ENCODE results near the gene GGA3.
"Not testable (repeated sequence)": the region's sequence is repeated elsewhere in the genome, so short reads cannot be mapped to it uniquely, and the experiment has no call there.

The GGA3 gene

DNA sequence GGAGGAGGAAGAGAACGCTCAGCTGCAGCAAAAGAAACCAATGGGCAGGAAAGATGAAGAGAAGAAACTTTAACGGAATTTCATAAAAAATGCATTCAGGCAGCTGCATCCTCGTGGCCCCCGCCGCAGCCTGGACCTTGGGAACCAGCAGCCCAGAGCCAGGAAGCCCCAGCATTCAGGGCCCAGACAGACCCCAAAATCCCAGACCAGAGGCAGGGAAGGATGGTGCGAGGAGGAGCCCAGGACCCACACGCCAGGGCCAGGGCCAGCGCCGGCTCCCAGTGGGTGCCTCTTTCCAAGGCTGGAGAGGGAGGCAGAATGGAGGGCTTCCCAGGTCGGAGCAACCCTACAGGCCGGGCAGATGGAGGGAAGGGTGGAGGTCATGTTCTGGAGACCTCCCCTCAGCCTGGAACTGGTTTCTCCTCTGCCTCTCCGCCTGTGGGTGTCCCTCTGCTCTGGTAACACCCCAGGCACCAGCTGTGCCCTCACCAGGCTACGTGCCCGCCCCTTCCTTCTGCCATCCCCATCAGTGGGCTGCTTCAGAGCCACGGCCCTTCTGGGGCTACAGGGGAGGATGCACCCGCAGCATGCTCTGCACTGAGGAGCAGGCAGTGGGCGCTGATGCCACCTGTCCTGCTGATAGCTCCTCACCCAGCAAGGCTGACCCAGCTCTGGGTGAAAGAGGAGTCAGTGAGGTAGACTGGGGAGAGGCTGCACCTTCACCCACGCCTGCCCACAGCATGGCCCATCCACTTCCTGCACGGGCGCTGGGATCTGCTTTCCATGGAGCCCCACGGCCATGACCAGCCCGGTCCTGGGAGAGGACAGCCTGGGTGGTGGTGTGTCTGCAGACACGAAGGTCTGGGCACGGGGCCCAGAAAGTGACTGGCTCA is 10.8 kb upstream of the GGA3 start:
- DNase-seq = peak in 1 of 5 donors; percentile 35

DNA sequence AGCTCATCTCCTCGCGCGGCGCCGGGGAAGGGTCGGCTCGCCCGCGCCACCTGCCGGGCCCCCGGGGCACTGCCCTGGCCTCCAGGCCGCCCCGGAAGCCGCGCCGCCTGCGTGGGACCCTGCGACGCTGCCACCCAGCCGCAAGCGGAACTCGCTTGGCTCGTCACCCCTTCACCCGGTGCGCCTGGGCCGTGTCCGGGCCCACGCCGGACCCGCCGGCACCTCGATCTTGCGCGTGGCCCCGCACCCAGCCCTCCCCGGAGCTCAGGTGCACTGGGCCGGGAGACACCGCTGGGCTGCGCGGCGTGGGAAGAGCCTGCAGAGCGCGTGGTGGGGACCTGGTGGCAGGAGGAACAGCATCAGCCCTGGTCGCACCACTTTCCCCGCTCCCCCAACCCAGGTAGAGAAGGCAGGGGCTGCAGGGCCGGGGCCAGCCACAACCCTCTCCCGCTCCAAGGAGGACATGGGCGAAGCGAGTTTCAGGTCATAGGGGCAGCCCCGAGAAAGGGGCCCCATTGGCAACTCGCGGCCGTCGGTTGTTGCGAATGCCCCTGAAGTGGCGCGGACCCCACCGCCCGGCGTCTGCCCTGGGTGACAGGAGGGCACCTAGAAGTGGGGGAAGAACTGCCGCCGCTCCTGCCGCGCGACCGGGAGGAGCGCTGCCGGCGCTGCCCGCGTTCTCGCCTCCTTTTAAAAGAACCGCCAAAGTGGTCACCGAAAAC is 10.0 kb upstream of the GGA3 start:
- peak; percentile 74 to 88 (median 81) for DNase-seq

DNA sequence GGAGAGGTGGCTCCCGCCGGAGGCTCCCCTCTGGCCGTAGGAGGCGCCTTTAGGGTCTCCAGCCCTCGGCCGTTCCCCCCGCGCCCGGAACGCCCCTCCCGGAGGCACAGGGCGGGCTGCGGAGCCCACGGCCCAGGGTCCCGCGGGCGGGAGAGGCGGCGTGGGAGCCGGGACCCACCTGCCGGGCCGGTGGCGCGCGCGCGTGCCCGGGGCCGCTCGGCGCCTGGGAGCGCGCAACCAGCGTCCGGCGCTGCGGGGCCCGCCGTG is 9.5 kb upstream of the GGA3 start, which contains the start of gene MIF4GD:
Gene MIF4GD (minus strand): TSS at position 266 of the 267 bp plus-strand sequence. CDS start 1,036 bp downstream, outside the sequence.
- DNase-seq = no peak

DNA sequence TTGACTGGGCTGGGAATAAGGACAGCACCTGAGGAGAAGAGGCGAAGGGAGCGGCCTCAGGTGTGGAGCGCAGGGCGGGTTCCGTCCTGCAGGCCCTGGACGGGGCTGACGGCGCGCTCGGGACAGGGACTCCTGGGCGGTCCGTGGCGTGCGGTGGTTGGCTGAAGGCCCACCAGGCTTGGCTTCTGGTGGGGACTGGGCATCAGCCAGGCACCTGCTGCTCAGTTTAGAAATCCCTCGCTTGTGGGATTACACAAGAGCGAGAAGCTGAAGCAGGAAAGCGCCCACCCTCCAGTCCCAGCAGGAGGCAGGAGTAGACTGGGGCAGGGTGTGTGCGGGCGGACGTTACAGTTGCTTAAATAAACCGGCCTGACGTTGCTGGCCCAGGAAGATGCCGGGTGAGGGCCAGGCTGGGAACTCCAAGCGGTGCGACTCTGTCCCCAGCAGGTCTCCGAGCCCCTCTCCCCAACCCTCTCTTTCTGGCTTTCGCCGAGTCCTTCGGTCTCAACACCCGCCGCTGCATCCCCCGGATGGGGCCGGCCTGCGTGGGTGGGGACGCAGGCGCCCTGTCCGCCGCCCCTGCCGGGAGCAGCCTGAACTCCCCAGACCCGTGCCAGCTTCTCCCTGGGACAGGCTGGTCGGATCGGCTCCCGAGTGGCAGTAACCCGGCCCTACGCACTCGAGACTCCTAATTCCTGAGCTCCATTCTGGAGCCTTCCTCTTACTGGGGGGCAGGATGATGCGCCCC is 9.0 kb upstream of the GGA3 start:
- DNase-seq = peak in 4 of 5 donors; percentile 25 to 70 (median 33)

DNA sequence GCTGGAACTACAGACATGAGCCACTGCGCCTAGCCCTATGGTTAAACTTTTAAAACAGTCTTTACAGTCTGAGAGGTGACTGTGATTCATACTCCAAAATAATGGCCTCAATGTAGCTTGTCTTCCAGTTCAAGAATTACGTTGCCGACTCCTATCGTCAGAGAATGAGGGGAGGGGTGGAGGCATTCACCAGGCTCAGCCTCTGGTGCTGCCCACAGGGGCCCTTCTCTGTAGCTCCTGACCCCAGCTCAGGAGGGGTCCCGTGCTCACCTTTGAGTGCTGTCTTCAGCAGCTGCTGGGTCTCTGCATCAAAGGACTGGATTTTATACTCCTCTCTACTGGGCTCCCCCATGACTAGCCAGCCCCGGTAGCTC is 8.4 kb upstream of the GGA3 start:
- DNase-seq = no peak

DNA sequence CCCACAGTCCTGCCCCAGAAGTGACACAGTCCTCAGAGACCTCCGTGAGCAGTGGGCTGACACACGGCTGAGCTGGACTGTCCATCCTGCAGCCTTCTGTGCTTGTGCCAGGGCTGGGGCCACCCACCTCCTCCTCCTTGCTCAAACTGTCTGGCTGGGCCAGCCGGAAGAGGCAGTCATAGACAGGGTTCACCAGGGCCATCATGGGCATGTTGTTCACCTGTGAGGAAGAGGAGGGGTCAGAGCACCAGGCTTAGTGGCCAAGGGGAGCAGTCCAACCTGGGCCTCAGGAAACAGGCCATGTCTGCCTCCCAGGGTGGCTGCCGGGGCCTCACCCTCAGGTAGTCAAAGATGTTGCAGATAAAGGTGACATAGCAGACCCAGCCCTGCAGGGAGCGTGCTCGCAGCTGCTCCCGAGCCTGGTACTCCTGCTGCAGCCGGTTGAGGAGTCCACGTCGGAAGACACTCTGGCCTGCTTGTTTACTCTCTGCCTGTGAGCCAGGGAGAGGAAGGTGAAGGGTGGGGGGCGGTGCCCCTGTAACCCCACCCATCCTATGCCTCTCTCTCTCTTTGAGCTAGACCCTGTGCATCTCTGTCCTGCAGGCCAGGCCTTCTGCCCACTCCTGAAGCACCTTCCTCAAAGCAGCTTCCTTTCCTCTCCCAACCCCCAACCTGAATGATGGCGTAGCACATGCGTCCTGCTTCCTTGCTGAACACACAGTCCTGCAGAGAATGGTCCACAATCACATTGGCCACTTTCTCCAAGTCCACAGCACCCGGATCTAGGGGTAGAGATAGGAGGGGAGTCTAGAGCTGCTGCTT is 6.2 kb upstream of the GGA3 start:
- DNase-seq = no peak

DNA sequence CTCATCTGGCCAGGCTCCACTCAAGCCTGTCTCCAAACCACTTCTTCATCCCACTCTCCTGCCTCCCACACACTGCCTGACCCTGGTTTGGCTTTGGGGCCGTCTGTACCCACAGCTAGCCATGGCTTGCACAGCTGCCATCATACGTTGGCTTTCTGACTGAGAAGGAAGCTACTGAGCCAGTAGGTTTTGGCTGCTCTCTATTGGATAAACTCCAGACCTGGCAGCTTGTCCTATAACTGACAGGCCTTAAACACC is 5.7 kb upstream of the GGA3 start:
- no peak for DNase-seq

DNA sequence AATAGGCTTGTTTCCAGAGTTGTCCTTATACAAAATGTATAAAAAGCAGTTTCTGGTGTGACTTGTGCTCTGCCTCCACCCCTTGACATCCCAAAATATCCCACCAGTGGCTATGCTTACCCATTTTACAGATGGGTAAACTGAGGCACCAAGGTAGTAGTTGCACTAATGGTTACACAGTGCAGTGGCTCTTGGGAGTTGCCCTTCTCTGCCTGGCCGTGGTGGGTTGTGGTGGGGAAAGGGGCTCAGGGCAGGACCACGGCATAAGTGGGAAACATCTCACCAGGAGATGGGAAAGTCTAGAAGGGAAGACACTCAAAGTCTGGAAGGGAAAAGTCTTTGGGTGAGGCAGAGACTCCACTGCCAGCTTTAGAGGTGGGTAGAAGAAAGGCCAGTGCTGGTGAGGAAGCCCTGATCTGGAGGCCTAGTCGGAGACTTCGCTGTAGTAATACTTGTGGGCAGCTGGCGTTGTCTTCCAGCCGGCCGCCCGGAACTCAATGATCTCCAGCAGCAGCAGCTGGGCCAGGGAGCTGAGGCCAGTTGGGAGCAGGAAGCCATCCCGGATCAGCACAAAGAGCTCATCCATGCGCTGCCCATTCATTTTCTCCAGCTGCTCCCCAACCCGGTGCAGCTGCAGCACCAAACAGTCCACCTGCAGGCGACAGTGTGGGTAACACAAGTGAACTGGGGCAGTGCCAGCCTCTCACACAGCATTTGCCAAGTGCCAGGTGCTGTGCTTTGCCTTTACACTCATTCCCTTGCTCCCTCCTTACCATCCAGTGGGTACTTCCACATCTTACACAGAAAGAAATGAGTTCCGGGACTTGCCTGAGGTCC is 5.1 kb upstream of the GGA3 start:
- no peak for DNase-seq

DNA sequence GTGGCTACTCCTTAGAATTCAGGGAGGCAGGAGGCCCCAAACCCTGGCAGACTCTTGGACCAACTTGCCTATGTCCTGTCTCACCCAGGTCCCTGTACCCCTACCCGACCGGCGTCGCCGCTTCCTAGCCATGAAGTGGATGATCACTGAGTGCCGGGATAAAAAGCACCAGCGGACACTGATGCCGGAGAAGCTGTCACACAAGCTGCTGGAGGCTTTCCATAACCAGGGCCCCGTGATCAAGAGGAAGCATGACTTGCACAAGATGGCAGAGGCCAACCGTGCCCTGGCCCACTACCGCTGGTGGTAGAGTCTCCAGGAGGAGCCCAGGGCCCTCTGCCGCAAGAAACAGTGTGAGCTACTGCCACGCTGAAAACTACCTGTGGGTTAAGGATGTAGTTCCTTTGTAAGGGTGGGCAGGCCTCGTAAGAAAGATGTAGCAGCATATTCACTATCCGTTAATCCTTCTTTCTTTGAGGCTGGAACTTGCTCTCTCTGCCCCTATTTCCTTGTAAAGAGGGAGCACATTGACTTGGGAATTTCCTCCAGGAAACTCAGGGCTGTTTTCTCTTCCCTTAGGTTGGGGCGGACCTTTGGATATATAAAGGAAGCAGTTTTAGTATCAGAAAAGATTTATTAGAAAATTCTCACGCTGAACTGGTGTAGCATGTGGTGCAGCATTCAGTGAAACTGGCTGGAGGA is 4.4 kb upstream of the GGA3 start:
- no peak for DNase-seq

DNA sequence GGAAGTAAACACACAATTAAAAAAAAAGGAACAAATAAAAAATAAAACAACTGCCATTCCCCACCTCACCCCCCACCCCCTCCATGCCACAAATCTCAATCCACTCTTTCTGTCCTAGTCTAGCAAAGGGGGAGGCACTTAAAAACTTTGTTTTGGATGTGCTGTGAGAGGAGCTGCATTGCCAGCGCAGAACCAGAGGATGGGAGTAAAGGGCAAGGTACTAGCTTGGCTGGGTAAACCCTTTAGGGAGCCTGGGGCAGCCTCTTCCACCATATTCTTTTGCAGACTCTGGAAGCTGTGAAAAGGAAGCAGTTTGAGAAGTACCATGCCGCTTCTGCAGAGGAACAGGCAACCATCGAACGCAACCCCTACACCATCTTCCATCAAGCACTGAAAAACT is 1.6 kb upstream of the GGA3 start:
- DNase-seq = no peak

DNA sequence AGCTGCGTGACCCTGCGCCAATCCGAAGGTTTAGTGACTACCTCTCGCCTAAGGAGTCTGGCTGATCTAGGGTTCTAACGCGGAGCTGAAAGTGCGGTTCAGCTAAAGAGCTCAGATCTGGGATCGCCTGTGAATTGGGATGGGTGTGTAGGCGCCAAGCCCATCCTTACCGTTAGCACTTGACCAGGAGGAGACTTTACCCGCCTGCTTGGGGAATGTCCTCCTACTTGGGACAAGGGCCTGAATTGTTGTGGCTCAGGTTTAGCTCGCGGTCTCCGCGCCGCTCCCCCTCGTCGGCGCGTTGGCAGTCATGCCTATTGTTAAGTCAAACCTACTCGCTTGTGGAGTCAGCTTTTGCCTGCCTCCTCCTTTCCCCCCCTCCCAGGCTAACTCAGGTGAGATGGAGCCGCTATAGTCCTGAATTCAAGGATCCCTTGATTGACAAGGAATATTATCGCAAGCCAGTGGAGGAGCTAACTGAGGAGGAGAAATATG is 753 bp upstream of the GGA3 start:
- DNase-seq = no peak

DNA sequence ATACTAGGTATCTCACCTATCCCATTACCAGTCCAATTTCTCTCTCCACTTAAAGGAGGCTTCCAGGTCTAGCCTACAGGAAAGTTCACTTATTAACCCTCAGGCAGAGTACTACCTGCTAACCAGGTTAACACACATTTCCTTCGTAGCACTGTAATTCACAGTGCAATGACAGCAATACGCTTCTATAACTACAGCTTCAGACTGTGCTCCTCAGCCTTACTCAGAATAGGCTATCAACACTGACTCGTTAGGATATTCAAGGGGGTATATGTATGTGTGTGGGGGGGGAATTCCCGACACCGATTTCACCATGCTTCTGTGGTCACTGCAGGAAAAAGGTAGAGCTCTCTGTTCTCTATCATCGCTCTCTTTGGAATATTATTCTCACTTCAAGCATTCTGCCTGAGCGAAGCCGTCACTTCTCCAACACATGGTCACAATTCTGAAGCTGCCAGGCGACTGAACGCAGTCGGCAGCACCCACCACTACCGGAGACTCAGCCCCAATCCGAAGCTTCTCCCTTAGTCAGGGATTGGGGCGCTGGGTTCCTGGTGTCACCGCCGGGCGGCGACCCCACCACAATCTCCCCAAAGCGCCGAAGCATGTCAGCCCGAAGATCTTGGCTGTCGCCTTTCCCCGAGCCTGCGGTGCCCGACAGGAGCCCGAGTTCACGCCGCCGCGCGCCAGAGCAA is 618 bp downstream of the GGA3 start:
- DNase-seq = peak in 1 of 5 donors; percentile 31

DNA sequence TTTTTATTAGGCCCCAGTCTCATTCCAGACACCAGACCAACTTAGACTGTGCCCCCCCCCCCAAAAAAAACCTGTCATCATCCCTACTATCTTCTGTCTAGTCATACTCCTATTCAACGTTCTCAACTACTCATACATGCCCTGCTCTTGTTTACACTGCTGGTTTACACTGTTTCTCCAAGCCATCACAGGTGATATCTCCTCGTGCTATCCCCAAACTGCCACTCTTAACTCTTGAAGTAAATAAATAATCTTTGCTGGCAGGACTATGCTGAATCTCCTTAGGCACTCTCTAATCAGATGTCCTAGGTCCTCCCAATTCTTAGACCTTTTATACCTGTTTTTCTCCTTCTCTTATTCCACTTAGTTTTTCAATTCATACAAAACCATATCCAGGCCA is 4.2 kb downstream of the GGA3 start:
- DNase-seq = not testable (repeated sequence)

DNA sequence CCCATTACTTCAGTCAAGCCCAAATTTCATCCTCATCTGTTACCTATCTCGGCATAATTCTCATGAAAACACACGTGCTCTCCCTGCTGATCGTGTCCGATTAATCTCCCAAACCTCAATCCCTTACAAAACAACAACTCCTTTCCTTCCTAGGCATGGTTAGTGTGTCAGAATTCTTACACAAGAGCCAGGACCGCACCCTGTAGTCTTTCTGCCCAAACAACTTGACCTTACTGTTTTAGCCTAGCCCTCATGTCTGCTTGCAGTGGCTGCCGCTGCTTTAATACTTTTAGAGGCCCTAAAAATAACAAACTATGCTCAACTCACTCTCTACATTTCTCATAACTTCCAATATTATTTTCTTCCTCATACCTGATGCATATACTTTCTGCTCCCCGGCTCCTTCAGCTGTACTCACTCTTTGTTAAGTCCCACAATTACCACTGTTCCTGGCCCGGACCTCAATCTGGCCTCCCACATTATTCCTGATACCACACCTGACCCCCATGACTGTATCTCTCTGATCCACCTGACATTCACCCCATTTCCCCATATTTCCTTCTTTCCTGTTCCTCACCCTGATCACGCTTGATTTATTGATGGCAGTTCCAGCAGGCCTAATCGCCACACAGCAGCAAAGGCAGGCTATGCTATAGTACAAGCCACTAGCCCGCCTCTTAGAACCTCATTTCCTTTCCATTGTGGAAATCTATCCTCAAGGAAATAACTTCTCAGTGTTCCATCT is 5.3 kb downstream of the GGA3 start:
- not testable (repeated sequence) for DNase-seq

DNA sequence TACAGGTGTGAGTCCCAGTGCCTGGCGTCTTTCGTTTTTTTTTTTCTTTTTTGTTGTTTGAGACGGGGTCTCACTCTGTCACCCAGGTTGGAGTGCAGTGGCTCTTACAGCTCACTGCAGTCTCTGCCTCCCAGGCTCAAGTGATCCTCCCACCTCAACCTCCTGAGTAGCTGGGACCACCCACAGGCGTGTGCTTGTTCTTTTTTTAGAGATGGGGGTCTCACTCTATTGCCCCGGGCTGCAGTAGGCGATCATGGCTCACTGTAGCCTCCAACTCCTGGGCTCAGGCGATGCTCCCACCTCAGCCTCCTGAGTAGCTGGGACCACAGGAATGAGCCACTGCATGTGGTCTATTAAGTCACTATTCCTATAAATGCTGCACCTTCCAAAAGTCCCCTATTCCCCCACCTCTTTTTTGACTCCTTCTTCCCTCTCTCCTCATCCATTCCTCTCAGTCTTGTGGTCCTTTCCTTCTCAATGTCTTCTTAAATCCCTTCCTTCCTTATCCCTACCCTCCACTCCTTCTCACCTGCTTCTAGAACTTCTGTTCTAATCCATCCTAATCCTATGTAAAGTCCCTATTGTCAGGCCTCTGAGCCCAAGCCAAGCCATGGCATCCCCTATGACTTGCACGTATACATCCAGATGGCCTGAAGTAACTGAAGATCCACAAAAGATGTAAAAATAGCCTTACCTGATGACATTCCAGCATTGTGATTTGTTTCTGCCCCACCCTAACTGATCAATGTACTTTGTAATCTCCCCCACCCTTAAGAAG is 9.2 kb downstream of the GGA3 start:
- DNase-seq = no peak

DNA sequence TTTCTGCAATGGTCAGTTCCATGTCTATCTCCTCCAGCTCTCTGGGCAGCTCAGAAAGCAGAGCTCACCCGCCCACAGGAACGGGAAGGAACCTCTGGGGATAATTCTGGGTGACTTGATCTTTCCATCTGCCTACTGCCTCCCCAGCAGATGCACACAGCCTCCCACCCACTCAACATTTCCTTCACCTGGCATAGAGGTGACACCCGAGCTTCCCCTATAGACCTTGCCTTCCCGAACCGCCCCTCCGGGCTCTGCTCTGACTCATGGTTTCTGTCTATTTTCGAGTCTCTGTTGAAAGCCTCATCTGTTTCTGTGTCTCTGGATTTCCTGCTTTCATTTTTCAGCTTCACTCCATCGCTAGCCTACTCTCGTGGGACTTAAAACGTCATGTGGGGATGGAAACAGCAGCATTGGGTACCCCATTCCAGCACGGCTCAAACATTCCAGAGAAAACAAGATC is 11.4 kb downstream of the GGA3 start:
- peak in 4 of 5 donors; percentile 31 to 71 (median 49) for DNase-seq

DNA sequence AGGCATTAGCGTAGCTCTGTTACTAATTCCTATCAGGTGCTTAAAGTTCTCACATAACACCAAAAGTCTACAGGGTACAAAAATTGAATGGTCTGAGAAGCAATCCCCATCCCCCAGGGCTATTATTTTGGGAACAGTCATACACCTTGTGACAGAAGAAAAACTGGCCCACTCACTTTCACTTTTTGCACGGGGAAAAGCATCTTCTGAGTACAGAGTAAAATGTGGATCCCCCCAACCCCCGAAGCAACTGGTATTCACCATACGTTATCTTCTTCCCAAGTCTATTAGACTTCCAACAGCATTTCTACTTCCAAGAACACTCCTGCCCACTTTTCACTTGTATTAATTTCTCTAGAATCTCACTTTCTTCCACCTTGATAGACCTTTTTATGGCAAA is 11.8 kb downstream of the GGA3 start:
- no peak for DNase-seq

DNA sequence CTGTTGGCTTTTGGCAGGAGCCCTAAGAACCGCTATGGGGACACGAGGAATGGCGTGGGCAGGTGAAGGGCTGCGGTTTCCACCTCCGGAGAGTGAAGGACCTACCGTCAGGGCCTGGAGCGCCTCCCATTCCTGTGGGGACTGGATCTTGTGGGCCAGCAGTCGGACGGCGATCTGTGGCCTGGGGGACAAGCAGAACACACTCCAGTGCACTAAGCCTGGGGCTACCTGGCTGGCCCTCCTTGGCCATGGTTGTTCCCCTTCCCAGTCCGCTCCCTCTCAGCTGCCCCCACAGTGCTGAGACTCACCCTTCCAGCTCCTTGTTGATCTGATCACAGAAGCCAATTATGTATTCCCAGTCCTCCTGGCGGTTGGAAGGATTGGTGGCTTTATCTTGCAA is 15.0 kb downstream of the GGA3 start:
- no peak for DNase-seq

DNA sequence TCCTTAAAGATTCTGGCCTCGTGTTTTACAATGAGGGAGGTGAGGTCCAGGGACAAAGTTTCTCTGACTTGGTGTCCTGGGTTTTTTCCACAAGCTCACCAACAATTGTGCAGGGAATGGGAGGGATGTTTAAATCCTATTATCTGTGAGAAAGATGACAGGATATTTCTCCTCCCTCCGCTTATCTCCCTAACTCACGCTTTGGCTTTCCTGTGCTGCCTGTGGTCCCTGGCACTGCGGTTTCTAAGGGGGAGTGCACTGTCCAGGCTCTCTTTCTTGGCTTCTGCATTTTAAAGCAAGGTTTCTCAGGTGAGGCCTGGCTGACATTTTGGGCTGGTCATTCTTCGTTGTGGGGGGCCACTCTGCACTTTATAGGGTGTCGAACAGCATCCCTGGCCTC is 16.4 kb downstream of the GGA3 start:
- no peak for DNase-seq

All from T-helper 1 cell (primary cell).